Measurements from ENCODE around the gene PBX3.

Gene PBX3

DNA sequence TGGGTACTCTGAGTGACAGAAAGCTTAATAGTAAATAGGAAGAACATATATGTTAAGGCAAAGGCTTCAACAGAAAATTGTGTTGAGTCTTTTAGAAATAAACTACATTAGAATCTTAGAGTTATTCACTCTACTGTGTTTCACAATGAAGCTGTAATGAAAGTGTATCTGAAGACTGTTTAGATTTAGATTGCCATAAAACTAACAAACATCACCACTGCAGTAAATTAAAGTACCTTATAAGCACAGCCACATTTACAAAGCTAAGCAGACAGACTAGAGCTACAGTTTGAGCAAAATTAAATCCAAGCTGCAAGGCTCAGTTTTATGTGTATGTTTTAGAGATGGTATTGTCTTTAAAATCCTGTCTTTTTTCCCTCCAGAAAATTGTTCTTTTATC, 172.4 kb downstream of the PBX3 start:
- H3K27me3 ChIP-seq (ENCODE audit: insufficient read depth, low read length, poor library complexity), result no peaks in the 10 kb centered on the region
- H3K79me2 ChIP-seq (ENCODE audit: control insufficient read depth, insufficient read depth, low read length), result no peaks in the 10 kb centered on the region
- no peak overlapping the region for H4K8ac ChIP-seq (ENCODE audit: low read depth, low read length)
- H2BK5ac ChIP-seq (ENCODE audit: low read length), result no peak overlapping the region
- H3K27ac ChIP-seq (ENCODE audit: low read depth, low read length), result no peak overlapping the region
- H3K23ac ChIP-seq (ENCODE audit: low read length), result no peak overlapping the region
- H3K56ac ChIP-seq (ENCODE audit: low read length), result no peak overlapping the region
- H2BK120ac ChIP-seq (ENCODE audit: low read depth, low read length), result no peak overlapping the region
- H3K4me1 ChIP-seq (ENCODE audit: control insufficient read depth, low read depth, low read length), result no peaks in the 10 kb centered on the region
- H4K5ac ChIP-seq (ENCODE audit: low read length), result no peak overlapping the region
- no peak overlapping the region for H3K9ac ChIP-seq (ENCODE audit: low read length)
- no peak overlapping the region for H2AK5ac ChIP-seq (ENCODE audit: low read length)
- no peaks in the 10 kb centered on the region for H3K79me1 ChIP-seq (ENCODE audit: low read length)
- no peak for DNase-seq
- no peak overlapping the region for H2BK15ac ChIP-seq (replicated peaks; ENCODE audit: low read depth)
- H3K4me3 ChIP-seq (ENCODE audit: low read length), result no peak overlapping the region
- no peaks in the 10 kb centered on the region for H3K36me3 ChIP-seq (ENCODE audit: control insufficient read depth, insufficient read depth, low read length)
- H3K4me2 ChIP-seq (ENCODE audit: low read length), result no peak overlapping the region
- H3K4ac ChIP-seq (ENCODE audit: low read depth, low read length), result no peak overlapping the region
- no peak overlapping the region for H3K18ac ChIP-seq (ENCODE audit: low read length)

- Histone ChIP-seq H2BK5ac (ENCODE audit: low read length) (no peak overlapping the region), H3K79me1 (ENCODE audit: low read length) (no peaks in the 10 kb centered on the region), H3K36me3 (ENCODE audit: control insufficient read depth, insufficient read depth, low read length) (no peaks in the 10 kb centered on the region), H2AK5ac (ENCODE audit: low read length) (no peak overlapping the region), H2BK120ac (ENCODE audit: low read depth, low read length) (no peak overlapping the region), H4K5ac (ENCODE audit: low read length) (no peak overlapping the region), H3K27ac (ENCODE audit: low read depth, low read length) (no peak overlapping the region), H4K8ac (ENCODE audit: low read depth, low read length) (no peak overlapping the region), H3K4ac (ENCODE audit: low read depth, low read length) (no peak overlapping the region), H3K27me3 (ENCODE audit: insufficient read depth, low read length, poor library complexity) (no peaks in the 10 kb centered on the region), H3K9ac (ENCODE audit: low read length) (no peak overlapping the region), H3K18ac (ENCODE audit: low read length) (no peak overlapping the region), H3K4me2 (ENCODE audit: low read length) (no peak overlapping the region), H3K79me2 (ENCODE audit: control insufficient read depth, insufficient read depth, low read length) (no peaks in the 10 kb centered on the region), H3K56ac (ENCODE audit: low read length) (no peak overlapping the region), H2BK15ac (replicated peaks; ENCODE audit: low read depth) (no peak overlapping the region), H3K23ac (ENCODE audit: low read length) (no peak overlapping the region), H3K4me3 (ENCODE audit: low read length) (no peak overlapping the region), H3K4me1 (ENCODE audit: control insufficient read depth, low read depth, low read length) (no peaks in the 10 kb centered on the region)
- WGBS (ENCODE audit: extremely low coverage, insufficient coverage, low lambda C conversion rate), result no CpG with 5 or more reads among the region's 2 CpGs
- no peak for DNase-seq
These were observed 173.2 kb downstream of the PBX3 start for GRCh38 chr9:125920402-125920801.

GRCh38 chr9:125922854-125923253, 175.7 kb downstream of the PBX3 start:
- DNase-seq, result no peak
- Histone ChIP-seq H3K79me1 (ENCODE audit: low read length) (no peaks in the 10 kb centered on the region), H3K27me3 (ENCODE audit: insufficient read depth, low read length, poor library complexity) (no peaks in the 10 kb centered on the region), H3K4me1 (ENCODE audit: control insufficient read depth, low read depth, low read length) (no peaks in the 10 kb centered on the region), H4K8ac (ENCODE audit: low read depth, low read length) (no peak overlapping the region), H3K23ac (ENCODE audit: low read length) (no peak overlapping the region), H3K36me3 (ENCODE audit: control insufficient read depth, insufficient read depth, low read length) (no peaks in the 10 kb centered on the region), H3K27ac (ENCODE audit: low read depth, low read length) (no peak overlapping the region), H2BK5ac (ENCODE audit: low read length) (no peak overlapping the region), H2AK5ac (ENCODE audit: low read length) (no peak overlapping the region), H2BK15ac (replicated peaks; ENCODE audit: low read depth) (no peak overlapping the region), H3K4me3 (ENCODE audit: low read length) (no peak overlapping the region), H2BK120ac (ENCODE audit: low read depth, low read length) (no peak overlapping the region), H3K9ac (ENCODE audit: low read length) (no peak overlapping the region), H3K18ac (ENCODE audit: low read length) (no peak overlapping the region), H3K4me2 (ENCODE audit: low read length) (no peak overlapping the region), H4K5ac (ENCODE audit: low read length) (no peak overlapping the region), H3K56ac (ENCODE audit: low read length) (no peak overlapping the region), H3K4ac (ENCODE audit: low read depth, low read length) (no peak overlapping the region), H3K79me2 (ENCODE audit: control insufficient read depth, insufficient read depth, low read length) (no peaks in the 10 kb centered on the region)
- WGBS (ENCODE audit: extremely low coverage, insufficient coverage, low lambda C conversion rate), result no CpG with 5 or more reads among the region's 1 CpG

- H4K5ac ChIP-seq (ENCODE audit: low read length), result no peak overlapping the region
- H3K79me1 ChIP-seq (ENCODE audit: low read length), result no peaks in the 10 kb centered on the region
- no peaks in the 10 kb centered on the region for H3K4me1 ChIP-seq (ENCODE audit: control insufficient read depth, low read depth, low read length)
- no peak overlapping the region for H2BK15ac ChIP-seq (replicated peaks; ENCODE audit: low read depth)
- no CpG with 5 or more reads among the region's 4 CpGs for WGBS (ENCODE audit: extremely low coverage, insufficient coverage, low lambda C conversion rate)
- no peak overlapping the region for H3K27ac ChIP-seq (ENCODE audit: low read depth, low read length)
- no peak overlapping the region for H2BK120ac ChIP-seq (ENCODE audit: low read depth, low read length)
- no peak overlapping the region for H2BK5ac ChIP-seq (ENCODE audit: low read length)
- no peak overlapping the region for H4K8ac ChIP-seq (ENCODE audit: low read depth, low read length)
- no peaks in the 10 kb centered on the region for H3K79me2 ChIP-seq (ENCODE audit: control insufficient read depth, insufficient read depth, low read length)
- no peak overlapping the region for H3K23ac ChIP-seq (ENCODE audit: low read length)
- no peak overlapping the region for H3K4me2 ChIP-seq (ENCODE audit: low read length)
- no peak for DNase-seq
- no peak overlapping the region for H3K18ac ChIP-seq (ENCODE audit: low read length)
- H2AK5ac ChIP-seq (ENCODE audit: low read length), result no peak overlapping the region
- H3K56ac ChIP-seq (ENCODE audit: low read length), result no peak overlapping the region
- no peaks in the 10 kb centered on the region for H3K27me3 ChIP-seq (ENCODE audit: insufficient read depth, low read length, poor library complexity)
- H3K9ac ChIP-seq (ENCODE audit: low read length), result no peak overlapping the region
- H3K36me3 ChIP-seq (ENCODE audit: control insufficient read depth, insufficient read depth, low read length), result no peaks in the 10 kb centered on the region
- no peak overlapping the region for H3K4ac ChIP-seq (ENCODE audit: low read depth, low read length)
- H3K4me3 ChIP-seq (ENCODE audit: low read length), result no peak overlapping the region
These were observed 177.2 kb downstream of the PBX3 start for GRCh38 chr9:125924351-125924750.

DNA sequence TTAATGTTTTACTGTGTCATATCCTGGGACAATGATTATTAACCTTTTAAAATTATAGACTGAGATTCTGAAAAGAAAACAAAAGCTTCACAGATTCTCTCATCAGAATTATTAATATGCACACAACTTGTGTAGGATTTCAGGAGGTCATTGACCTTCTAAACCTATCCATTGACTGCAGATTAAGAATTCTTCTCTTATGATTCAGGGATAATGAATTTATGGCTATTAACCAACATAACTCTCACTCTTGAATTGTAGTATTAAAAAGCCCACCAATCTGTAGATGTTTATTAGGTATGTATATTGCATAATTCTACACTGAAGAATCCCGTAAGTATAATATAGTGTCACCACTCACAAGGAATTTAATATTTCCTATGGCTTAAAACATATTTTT, 179.8 kb downstream of the PBX3 start:
- H3K4me1 ChIP-seq (ENCODE audit: control insufficient read depth, low read depth, low read length), result peaks cover 3% of the 10 kb centered on the region
- WGBS (ENCODE audit: extremely low coverage, insufficient coverage, low lambda C conversion rate), result no CpG with 5 or more reads among the region's 1 CpG

DNA sequence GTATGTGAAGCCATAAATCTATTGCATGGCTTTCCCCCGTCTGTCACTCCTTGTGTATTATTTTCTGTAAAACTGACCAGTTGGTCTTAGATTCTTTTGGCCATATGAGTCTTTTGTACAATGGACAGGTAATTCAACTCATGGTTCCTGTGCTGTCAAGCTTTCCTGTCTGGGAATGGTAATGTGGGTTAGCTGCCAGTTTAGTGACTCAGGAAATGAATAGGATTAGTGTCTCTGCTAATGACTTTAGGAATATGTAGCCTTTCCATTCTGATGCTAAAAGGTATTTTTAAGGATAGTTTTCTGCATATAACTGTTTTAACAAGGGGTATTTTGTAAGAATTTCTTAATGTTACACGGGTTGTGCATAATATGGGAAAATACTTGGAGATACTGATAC, 182.7 kb downstream of the PBX3 start:
- Histone ChIP-seq H3K27me3 (ENCODE audit: insufficient read depth, low read length, poor library complexity) (no peaks in the 10 kb centered on the region), H3K79me2 (ENCODE audit: control insufficient read depth, insufficient read depth, low read length) (no peaks in the 10 kb centered on the region), H3K4me2 (ENCODE audit: low read length) (no peak overlapping the region), H3K9ac (ENCODE audit: low read length) (no peak overlapping the region), H3K18ac (ENCODE audit: low read length) (no peak overlapping the region), H3K79me1 (ENCODE audit: low read length) (peaks cover 3% of the 10 kb centered on the region), H3K23ac (ENCODE audit: low read length) (no peak overlapping the region), H3K4me3 (ENCODE audit: low read length) (no peak overlapping the region), H4K8ac (ENCODE audit: low read depth, low read length) (no peak overlapping the region), H3K27ac (ENCODE audit: low read depth, low read length) (no peak overlapping the region), H2AK5ac (ENCODE audit: low read length) (no peak overlapping the region), H3K4me1 (ENCODE audit: control insufficient read depth, low read depth, low read length) (peaks cover 3% of the 10 kb centered on the region), H3K56ac (ENCODE audit: low read length) (no peak overlapping the region), H2BK15ac (replicated peaks; ENCODE audit: low read depth) (no peak overlapping the region), H4K5ac (ENCODE audit: low read length) (no peak overlapping the region), H2BK5ac (ENCODE audit: low read length) (no peak overlapping the region), H3K4ac (ENCODE audit: low read depth, low read length) (no peak overlapping the region), H3K36me3 (ENCODE audit: control insufficient read depth, insufficient read depth, low read length) (no peaks in the 10 kb centered on the region), H2BK120ac (ENCODE audit: low read depth, low read length) (no peak overlapping the region)
- no CpG with 5 or more reads among the region's 2 CpGs for WGBS (ENCODE audit: extremely low coverage, insufficient coverage, low lambda C conversion rate)
- DNase-seq, result no peak

More for the DNA sequence above, 179.8 kb downstream of the PBX3 start:
- Histone ChIP-seq H3K36me3 (ENCODE audit: control insufficient read depth, insufficient read depth, low read length) (no peaks in the 10 kb centered on the region), H3K18ac (ENCODE audit: low read length) (no peak overlapping the region), H3K27me3 (ENCODE audit: insufficient read depth, low read length, poor library complexity) (no peaks in the 10 kb centered on the region), H2AK5ac (ENCODE audit: low read length) (no peak overlapping the region), H3K4me2 (ENCODE audit: low read length) (no peak overlapping the region), H4K5ac (ENCODE audit: low read length) (no peak overlapping the region), H3K79me2 (ENCODE audit: control insufficient read depth, insufficient read depth, low read length) (no peaks in the 10 kb centered on the region), H3K9ac (ENCODE audit: low read length) (no peak overlapping the region), H2BK120ac (ENCODE audit: low read depth, low read length) (no peak overlapping the region), H2BK5ac (ENCODE audit: low read length) (no peak overlapping the region), H4K8ac (ENCODE audit: low read depth, low read length) (no peak overlapping the region), H3K27ac (ENCODE audit: low read depth, low read length) (no peak overlapping the region), H3K4ac (ENCODE audit: low read depth, low read length) (no peak overlapping the region), H3K23ac (ENCODE audit: low read length) (no peak overlapping the region), H3K4me3 (ENCODE audit: low read length) (no peak overlapping the region), H3K56ac (ENCODE audit: low read length) (no peak overlapping the region), H3K79me1 (ENCODE audit: low read length) (peaks cover 1% of the 10 kb centered on the region), H2BK15ac (replicated peaks; ENCODE audit: low read depth) (no peak overlapping the region)
- no peak for DNase-seq
